ENCODE results near the gene MDP1. TPM values are rescaled to one million over a fixed set of nuclear protein-coding genes. Genes with fewer than 3 reads are reported as not detected.

Gene MDP1
- polyA plus RNA-seq, 1 donor: 21.8 TPM

DNA sequence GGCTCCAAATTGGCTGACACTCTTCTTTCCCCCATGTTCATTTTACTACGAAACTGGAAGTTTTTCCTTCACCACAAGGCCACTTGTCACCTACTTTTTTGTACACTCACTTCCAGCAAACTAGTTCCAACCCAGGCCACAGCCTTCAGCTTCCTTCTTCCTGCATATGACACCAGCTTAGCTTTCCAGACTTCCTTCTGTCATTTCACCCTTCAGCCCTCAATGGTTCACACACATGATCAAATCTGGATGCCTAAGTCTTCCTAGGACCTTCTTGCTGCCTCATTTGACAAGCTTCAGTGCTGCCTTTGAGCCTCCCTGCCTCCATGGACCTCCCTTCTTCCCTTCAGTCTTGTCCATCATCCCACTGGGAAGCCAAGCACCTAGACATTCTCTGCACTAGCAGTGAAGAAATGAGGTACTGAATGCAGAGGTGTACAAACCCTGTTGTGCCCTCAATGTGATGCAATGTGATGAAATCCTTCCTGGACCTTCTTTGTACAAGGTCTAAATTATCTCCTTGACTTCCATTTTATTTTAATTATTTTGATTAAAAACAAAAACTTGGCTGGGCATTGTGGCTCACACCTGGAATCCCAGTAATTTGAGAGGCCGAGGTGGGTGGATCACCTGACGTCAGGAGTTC lies 48.3 kb downstream of the MDP1 start:
- Histone ChIP-seq H3K4me3 (ENCODE audit: low read length) (no peak overlapping the region), H3K36me3 (ENCODE audit: control insufficient read depth, insufficient read depth, low read length) (peaks cover 55% of the 10 kb centered on the region), H3K4me1 (ENCODE audit: control insufficient read depth, insufficient read depth, low read length) (peaks cover 14% of the 10 kb centered on the region), H3K27me3 (ENCODE audit: control insufficient read depth, insufficient read depth, low read length) (no peaks in the 10 kb centered on the region), H3K27ac (ENCODE audit: low read length) (no peak overlapping the region), H3K9me3 (ENCODE audit: control insufficient read depth, low read depth, low read length) (no peaks in the 10 kb centered on the region)
- 80% methylated on average over 1 of the region's 3 CpGs for WGBS (ENCODE audit: insufficient coverage, low lambda C conversion rate)
- no peak for DNase-seq

GRCh38 chr14:24165785-24166184 lies 50.1 kb downstream of the MDP1 start:
- no peak for DNase-seq
- Histone ChIP-seq H3K36me3 (ENCODE audit: control insufficient read depth, insufficient read depth, low read length) (peaks cover 56% of the 10 kb centered on the region), H3K9me3 (ENCODE audit: control insufficient read depth, low read depth, low read length) (no peaks in the 10 kb centered on the region), H3K4me3 (ENCODE audit: low read length) (no peak overlapping the region), H3K27ac (ENCODE audit: low read length) (no peak overlapping the region), H3K27me3 (ENCODE audit: control insufficient read depth, insufficient read depth, low read length) (no peaks in the 10 kb centered on the region), H3K4me1 (ENCODE audit: control insufficient read depth, insufficient read depth, low read length) (peaks cover 19% of the 10 kb centered on the region)
- WGBS (ENCODE audit: insufficient coverage, low lambda C conversion rate): 100% methylated on average over 1 of the region's 5 CpGs

DNA sequence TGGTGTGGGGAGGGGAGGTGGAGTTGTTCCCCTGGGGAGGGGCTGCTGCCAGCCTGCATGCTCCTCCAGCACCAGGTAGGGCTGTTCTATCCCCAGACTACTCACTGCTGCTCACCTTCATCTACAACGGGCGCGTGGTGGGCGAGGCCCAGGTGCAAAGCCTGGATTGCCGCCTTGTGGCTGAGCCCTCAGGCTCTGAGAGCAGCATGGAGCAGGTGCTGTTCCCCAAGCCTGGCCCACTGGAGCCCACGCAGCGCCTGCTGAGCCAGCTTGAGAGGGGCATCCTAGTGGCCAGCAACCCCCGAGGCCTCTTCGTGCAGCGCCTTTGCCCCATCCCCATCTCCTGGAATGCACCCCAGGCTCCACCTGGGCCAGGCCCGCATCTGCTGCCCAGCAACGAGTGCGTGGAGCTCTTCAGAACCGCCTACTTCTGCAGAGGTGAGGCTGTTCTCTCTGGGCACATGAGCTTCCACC lies 51.3 kb downstream of the MDP1 start:
- Histone ChIP-seq H3K27me3 (ENCODE audit: control insufficient read depth, insufficient read depth, low read length) (no peaks in the 10 kb centered on the region), H3K4me3 (ENCODE audit: low read length) (no peak overlapping the region), H3K36me3 (ENCODE audit: control insufficient read depth, insufficient read depth, low read length) (peaks cover 68% of the 10 kb centered on the region), H3K27ac (ENCODE audit: low read length) (no peak overlapping the region), H3K9me3 (ENCODE audit: control insufficient read depth, low read depth, low read length) (no peaks in the 10 kb centered on the region), H3K4me1 (ENCODE audit: control insufficient read depth, insufficient read depth, low read length) (peaks cover 30% of the 10 kb centered on the region)
- WGBS (ENCODE audit: insufficient coverage, low lambda C conversion rate): no CpG with 5 or more reads among the region's 14 CpGs
- DNase-seq: no peak

Other genes starting within 250 kb of the MDP1 start
- gene DHRS4L2, start 227.1 kb downstream of the MDP1 start, polyA plus RNA-seq: 29.1 TPM
- 2.4 TPM for gene CARMIL3, start 164.1 kb downstream of the MDP1 start, polyA plus RNA-seq
- gene CPNE6, start 144.5 kb downstream of the MDP1 start, polyA plus RNA-seq: 0.31 TPM
- gene PCK2, start 121.8 kb downstream of the MDP1 start, polyA plus RNA-seq: 177 TPM
- gene DCAF11, start 101.3 kb downstream of the MDP1 start, polyA plus RNA-seq: 98.9 TPM
- gene NRL, start 101.1 kb downstream of the MDP1 start, polyA plus RNA-seq: 1.6 TPM
- 2.8 TPM for gene FITM1, start 85.4 kb downstream of the MDP1 start, polyA plus RNA-seq
- gene PSME1, start 79.9 kb downstream of the MDP1 start, polyA plus RNA-seq: 324 TPM
- gene EMC9, start 74.5 kb downstream of the MDP1 start, polyA plus RNA-seq: 33.9 TPM
- gene PSME2, start 69.5 kb downstream of the MDP1 start, polyA plus RNA-seq: 243 TPM
- 39.1 TPM for gene RNF31, start 68.6 kb downstream of the MDP1 start, polyA plus RNA-seq
- 104 TPM for gene IRF9, start 54.8 kb downstream of the MDP1 start, polyA plus RNA-seq
- 201 TPM for gene REC8, start 44.0 kb downstream of the MDP1 start, polyA plus RNA-seq
- 22.5 TPM for gene IPO4, start 27.2 kb downstream of the MDP1 start, polyA plus RNA-seq
- gene TM9SF1, start 20.6 kb downstream of the MDP1 start, polyA plus RNA-seq: 50.9 TPM
- 8.1 TPM for gene TSSK4, start 10.4 kb downstream of the MDP1 start, polyA plus RNA-seq
- gene CHMP4A, start 2.6 kb downstream of the MDP1 start, polyA plus RNA-seq: 92.5 TPM
- gene NEDD8, start 16.3 kb upstream of the MDP1 start, polyA plus RNA-seq: 194 TPM
- gene GMPR2, start 16.9 kb upstream of the MDP1 start, polyA plus RNA-seq: 85.9 TPM
- 35.4 TPM for gene TINF2, start 26.6 kb upstream of the MDP1 start, polyA plus RNA-seq
- 8.6 TPM for gene TGM1, start 47.1 kb upstream of the MDP1 start, polyA plus RNA-seq
- gene RABGGTA, start 55.5 kb upstream of the MDP1 start, polyA plus RNA-seq: 29.0 TPM
- 81.3 TPM for gene DHRS1, start 83.7 kb upstream of the MDP1 start, polyA plus RNA-seq
- 20.9 TPM for gene NOP9, start 83.8 kb upstream of the MDP1 start, polyA plus RNA-seq
- gene CIDEB, start 91.9 kb upstream of the MDP1 start, polyA plus RNA-seq: 105 TPM
- 6.0 TPM for gene LTB4R2, start 94.1 kb upstream of the MDP1 start, polyA plus RNA-seq
- 7.2 TPM for gene LTB4R, start 95.4 kb upstream of the MDP1 start, polyA plus RNA-seq
- 10.5 TPM for gene ADCY4, start 119.0 kb upstream of the MDP1 start, polyA plus RNA-seq
- gene RIPK3, start 123.9 kb upstream of the MDP1 start, polyA plus RNA-seq: 14.8 TPM
- gene NFATC4, start 152.1 kb upstream of the MDP1 start, polyA plus RNA-seq: 40.9 TPM
- gene NYNRIN, start 182.9 kb upstream of the MDP1 start, polyA plus RNA-seq: 54.4 TPM
- 5.6 TPM for gene CBLN3, start 213.6 kb upstream of the MDP1 start, polyA plus RNA-seq
- gene KHNYN, start 213.9 kb upstream of the MDP1 start, polyA plus RNA-seq: 73.5 TPM
- 44.4 TPM for gene SDR39U1, start 226.7 kb upstream of the MDP1 start, polyA plus RNA-seq